ENCODE measurements around the gene ABCA5. TPM values are rescaled to one million over a fixed set of nuclear protein-coding genes. Genes with fewer than 3 reads are reported as not detected.

Gene ABCA5
- total and polyA plus RNA-seq, 2 of the 13 experiments (the other 11 are each of a cell fraction or from before 2014, with no cell fraction given): 9.7 to 10.1 TPM

GRCh38 chr17:69246726-69247375, 80.1 kb downstream of the ABCA5 start (continued):
- TF ChIP-seq THAP9 (CRISPR knock-in tag; IDR thresholded peaks at IDR 0.05; ENCODE audit: borderline replicate concordance): no peak

GRCh38 chr17:69246202-69246601, 80.7 kb downstream of the ABCA5 start:
- Histone ChIP-seq H3K9me3 (ENCODE audit: low read length) (no peaks in the 10 kb centered on the region), H3K27me3 (ENCODE audit: control insufficient read depth in 1 of 2, insufficient read depth in 2 of 2, low read length in 2 of 2) (no peaks in the 10 kb centered on the region), H3K4me2 (ENCODE audit: low read depth, low read length) (no peak overlapping the region), H3K9ac (ENCODE audit: insufficient read depth, low read depth, low read length) (no peak overlapping the region), H3K4me1 (ENCODE audit: insufficient read depth, low read length) (no peaks in the 10 kb centered on the region), H4K20me1 (ENCODE audit: insufficient read depth, low read length) (no peaks in the 10 kb centered on the region), H3K79me2 (ENCODE audit: insufficient read depth, low read length) (no peaks in the 10 kb centered on the region), H3K27ac (ENCODE audit: extremely low read length, insufficient read depth, low read length) (no peak overlapping the region), H2AFZ (ENCODE audit: low read length) (no peak overlapping the region), H3K4me3 (replicated peaks in 1 of 3; ENCODE audit: insufficient read depth in 1 of 3, low read depth in 2 of 3, low read length in 3 of 3) (no peak overlapping the region), H3K36me3 (replicated peaks in 1 of 2; ENCODE audit: control insufficient read depth in 1 of 2, insufficient read depth in 2 of 2, low read length in 2 of 2) (peaks cover 0 to 1% of the 10 kb centered on the region in 2 experiments; a peak in 1 of 5 replicates)
- FAIRE-seq (no peak), ATAC-seq (no peak), DNase-seq (ENCODE audit: low spot score) (no peak)
- no TSS peak for BruUV-seq (replicated peaks)
- ChIA-PET POLR2A (no interaction called here), CTCF (ENCODE audit: low intra/inter-chr PET ratio, low total read pairs) (interaction anchor here (1.1 to 3.5 kb wide), 3 partner anchors 11 to 473 kb away, joined by 3 to 47 read pairs (median 4); no protein-coding TSS in a partner anchor)
- intact Hi-C loops (cut with micrococcal nuclease; ENCODE audit: unreplicated experiment): loop anchor here (1.0 to 5.0 kb wide), 2 partner anchors 472 to 714 kb away; no protein-coding TSS in a partner anchor
- TF ChIP-seq ZNF7 (CRISPR knock-in tag; IDR thresholded peaks at IDR 0.05): no peak
- no peak for TF ChIP-seq HMG20A (CRISPR knock-in tag; IDR thresholded peaks at IDR 0.05; ENCODE audit: borderline replicate concordance)
- no peak for TF ChIP-seq NPAS2 (CRISPR knock-in tag; IDR thresholded peaks at IDR 0.05; ENCODE audit: borderline replicate concordance)
- TF ChIP-seq ZSCAN22 (CRISPR knock-in tag; IDR thresholded peaks at IDR 0.05): no peak
- TF ChIP-seq GRHL1 (CRISPR knock-in tag; conservative IDR thresholded peaks at IDR 0.05): no peak
- TF ChIP-seq NFRKB (IDR thresholded peaks at IDR 0.05): no peak
- TF ChIP-seq ZNF383 (CRISPR knock-in tag; IDR thresholded peaks at IDR 0.05; ENCODE audit: borderline replicate concordance): no peak
- TF ChIP-seq ZNF598 (CRISPR knock-in tag; IDR thresholded peaks at IDR 0.05; ENCODE audit: borderline replicate concordance): no peak
- TF ChIP-seq ZNF75D (CRISPR knock-in tag; IDR thresholded peaks at IDR 0.05; ENCODE audit: borderline replicate concordance): no peak
- no peak for TF ChIP-seq NFATC3 (CRISPR knock-in tag; IDR thresholded peaks at IDR 0.05)
- TF ChIP-seq RFX3 (CRISPR knock-in tag; IDR thresholded peaks at IDR 0.05): no peak
- TF ChIP-seq DPF2 (CRISPR knock-in tag; IDR thresholded peaks at IDR 0.05; ENCODE audit: borderline replicate concordance, low read depth): no peak
- TF ChIP-seq MAZ (IDR thresholded peaks at IDR 0.05; ENCODE audit: borderline replicate concordance, low read depth, low read length): no peak
- TF ChIP-seq MAZ (CRISPR knock-in tag; IDR thresholded peaks at IDR 0.05; ENCODE audit: low read depth): no peak
- TF ChIP-seq ZBTB7A (CRISPR knock-in tag; IDR thresholded peaks at IDR 0.05): no peak
- no peak for TF ChIP-seq RFX5 (IDR thresholded peaks at IDR 0.05; ENCODE audit: low read depth, low read length)
- in situ Hi-C loops (cut with HindIII; ENCODE audit: extremely low pct_ligation_motif_present, low pct_unique_long_range_greater_than_20kb): no loop called here
- 86% methylated on average over 1 of the region's 1 CpG for WGBS (ENCODE audit: low lambda C conversion rate)
